GM19324 (cell line): ENCODE measurements around the gene SH2B2.
"Not testable (repeated sequence)": the region's sequence is repeated elsewhere in the genome, so short reads cannot be mapped to it uniquely, and the experiment has no call there.

Experiments used
- ATAC-seq: cut with Tn5 transposase; IDR thresholded peaks from one replicate; pipeline ENCODE4 v1.9.1; 2021; ENCODE audit warnings: mild to moderate bottlenecking, moderate library complexity; ENCODE audit not compliant: unreplicated experiment, low FRiP score

The SH2B2 gene

GRCh38 chr7:102327183-102327582, 40.5 kb downstream of the SH2B2 start:
- not testable (repeated sequence) for ATAC-seq

GRCh38 chr7:102328863-102329262, 42.2 kb downstream of the SH2B2 start:
- not testable (repeated sequence) for ATAC-seq

- not testable (repeated sequence) for ATAC-seq
Observed at GRCh38 chr7:102329366-102329765, 42.7 kb downstream of the SH2B2 start.

- not testable (repeated sequence) for ATAC-seq
Observed at GRCh38 chr7:102330666-102331460, 44.2 kb downstream of the SH2B2 start.

GRCh38 chr7:102335574-102335973, 48.9 kb downstream of the SH2B2 start:
- ATAC-seq: not testable (repeated sequence)

- not testable (repeated sequence) for ATAC-seq
Observed at GRCh38 chr7:102337002-102337401, 50.3 kb downstream of the SH2B2 start.

- not testable (repeated sequence) for ATAC-seq
Observed at GRCh38 chr7:102337420-102337819, 50.8 kb downstream of the SH2B2 start.

GRCh38 chr7:102340599-102341368, 54.1 kb downstream of the SH2B2 start:
- ATAC-seq: not testable (repeated sequence)

GRCh38 chr7:102346983-102347382, 60.3 kb downstream of the SH2B2 start:
- ATAC-seq: not testable (repeated sequence)

GRCh38 chr7:102356344-102356743, 69.7 kb downstream of the SH2B2 start, which contains the start of gene SPDYE6:
SPDYE6 (minus strand) TSS chr7:102356444; CDS start chr7:102356023, 421 bp downstream.
- ATAC-seq: not testable (repeated sequence)

GRCh38 chr7:102363549-102364393, 77.1 kb downstream of the SH2B2 start:
- peak; percentile 100 for ATAC-seq

- ATAC-seq: not testable (repeated sequence)
Observed at GRCh38 chr7:102364394-102364886, 77.8 kb downstream of the SH2B2 start.

GRCh38 chr7:102365390-102365789, 78.7 kb downstream of the SH2B2 start:
- not testable (repeated sequence) for ATAC-seq

- not testable (repeated sequence) for ATAC-seq
Observed at GRCh38 chr7:102370038-102370437, 83.4 kb downstream of the SH2B2 start.
